Smooth muscle cell (in vitro differentiated cells): ENCODE data around the gene SERTAD1. TPM values are rescaled to one million over a fixed set of nuclear protein-coding genes. Genes with fewer than 3 reads are reported as not detected.
A peak's percentile ranks its signal among the peaks of the same experiment; 100 is the strongest.

Experiments
- DNase-seq: peaks from one replicate; lab custom pipeline; 2025; ENCODE audit not compliant: unreplicated experiment; lab: John Stamatoyannopoulos, UW
- H2AFZ ChIP-seq: fragments of 200-600 bp; sonication (generic); 2 replicates; pipeline ENCODE4 v1.6.0; 2016; ENCODE audit warnings: antibody characterized with exemption, low read depth, mild to moderate bottlenecking
- H3F3A ChIP-seq: fragments of 200-600 bp; sonication (generic); 2 replicates; pipeline ENCODE4 v1.6.0; 2017; ENCODE audit warnings: antibody characterized with exemption, low read depth
- H3K27ac ChIP-seq: fragments of 200-600 bp; sonication (generic); 2 replicates; pipeline ENCODE4 v1.5.1; 2016; ENCODE audit warnings: low read depth, mild to moderate bottlenecking
- H3K27me3 ChIP-seq: fragments of 200-600 bp; sonication (generic); 2 replicates; pipeline ENCODE4 v1.6.1; 2016; ENCODE audit warnings: low read depth, mild to moderate bottlenecking
- H3K36me3 ChIP-seq: fragments of 200-600 bp; sonication (generic); 2 replicates; pipeline ENCODE4 v1.5.1; 2016; ENCODE audit warnings: low read depth
- H3K4me1 ChIP-seq: fragments of 200-600 bp; sonication (generic); 2 replicates; pipeline ENCODE4 v1.5.1; 2016; ENCODE audit warnings: low read depth
- H3K4me2 ChIP-seq: fragments of 200-600 bp; sonication (generic); 2 replicates; pipeline ENCODE4 v1.6.0; 2016; ENCODE audit warnings: mild to moderate bottlenecking
- H3K4me3 ChIP-seq: fragments of 200-600 bp; sonication (generic); 2 replicates; pipeline ENCODE4 v1.5.1; 2016; ENCODE audit warnings: mild to moderate bottlenecking
- H3K79me2 ChIP-seq: fragments of 200-600 bp; sonication (generic); 2 replicates; pipeline ENCODE4 v1.6.0; 2016; ENCODE audit warnings: low read depth, mild to moderate bottlenecking
- H3K9ac ChIP-seq: fragments of 200-600 bp; sonication (generic); 2 replicates; pipeline ENCODE4 v1.6.0; 2016; ENCODE audit warnings: low read depth
- H3K9me3 ChIP-seq: fragments of 200-600 bp; sonication (generic); replicated peaks from 2 replicates; pipeline ENCODE4 v1.5.1; 2016; ENCODE audit warnings: low read depth
- H4K20me1 ChIP-seq: fragments of 200-600 bp; sonication (generic); 2 replicates; pipeline ENCODE4 v1.6.0; 2016; ENCODE audit warnings: low read depth
- WGBS: methylation state at CpG from one replicate; pipeline ENCODE4 v1.1.7; 2016; ENCODE audit warnings: low lambda C conversion rate; 5-methylcytosine and 5-hydroxymethylcytosine counted together
- polyA plus RNA-seq: library from polyadenylated mRNA; unstranded; fragments of >200 nt; fragmentation: Nextera tagmentation; extraction: Ambion mirVana; gene quantifications from 2 replicates; pipeline ENCODE4 v1.2.1, GENCODE V29; 2016
- total RNA-seq: library from RNA; depleted of rRNA; stranded (reverse); fragments of >200 nt; gene quantifications from 2 replicates; pipeline ENCODE4 v1.2.3, GENCODE V29; 2014
- TF ChIP-seq, protein P1 (sequence below): fragments of 200-600 bp; sonication (generic); IDR thresholded peaks from 2 replicates; pipeline ENCODE4 v1.5.1; 2017; ENCODE audit warnings: borderline replicate concordance, mild to moderate bottlenecking, antibody characterized with exemption; ENCODE audit not compliant: insufficient read depth, poor library complexity, severe bottlenecking

SERTAD1 gene
- total and polyA plus RNA-seq, 2 experiments from 2014 or later, result 44.0 to 67.2 TPM

DNA sequence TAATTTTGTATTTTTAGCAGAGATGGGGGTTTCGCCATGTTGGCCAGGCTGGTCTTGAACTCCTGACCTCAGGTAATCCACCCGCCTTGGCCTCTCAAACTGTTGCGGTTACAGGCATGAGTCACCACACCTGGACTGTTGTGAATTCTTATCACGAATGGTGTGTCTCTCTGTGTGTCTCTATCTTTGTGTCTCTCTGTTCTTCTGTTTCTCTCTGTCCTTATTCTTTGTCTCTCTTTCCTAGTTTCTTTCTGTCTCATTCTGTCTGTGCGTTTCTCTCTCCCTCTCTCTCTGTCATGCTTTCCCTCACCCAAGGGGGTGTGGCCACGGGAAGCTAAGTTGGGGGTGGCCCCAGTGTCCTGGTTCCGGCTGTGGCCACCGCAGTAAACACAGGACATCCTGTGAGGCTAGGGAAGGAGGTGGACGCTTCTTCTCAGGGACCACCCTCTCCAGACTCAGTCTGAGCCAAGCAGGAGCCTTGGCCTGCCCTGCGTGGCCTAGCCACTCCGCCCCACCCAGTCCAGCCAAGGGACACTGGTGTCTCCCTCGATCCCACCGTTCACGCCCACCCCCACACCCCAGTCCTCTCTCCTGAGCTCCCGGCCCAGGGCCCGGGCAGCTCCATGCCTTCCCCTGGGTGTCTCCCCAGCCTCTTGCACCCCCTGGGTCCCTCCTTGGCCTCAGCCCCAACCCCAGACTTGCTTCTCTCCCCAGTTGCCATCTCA, 8.7 kb downstream of the SERTAD1 start:
- Histone ChIP-seq H3K9ac (no peak overlapping the region), H3K4me1 (peaks cover 20% of the 10 kb centered on the region), H3K27me3 (no peaks in the 10 kb centered on the region), H4K20me1 (peaks cover 5% of the 10 kb centered on the region), H3K9me3 (no peaks in the 10 kb centered on the region), H3F3A (peaks cover 16% of the 10 kb centered on the region), H3K27ac (peak overlapping the region; percentile 75), H3K36me3 (no peaks in the 10 kb centered on the region), H3K79me2 (peaks cover 7% of the 10 kb centered on the region), H2AFZ (no peak overlapping the region), H3K4me2 (no peak overlapping the region), H3K4me3 (no peak overlapping the region)
- TF ChIP-seq, protein P1, sequence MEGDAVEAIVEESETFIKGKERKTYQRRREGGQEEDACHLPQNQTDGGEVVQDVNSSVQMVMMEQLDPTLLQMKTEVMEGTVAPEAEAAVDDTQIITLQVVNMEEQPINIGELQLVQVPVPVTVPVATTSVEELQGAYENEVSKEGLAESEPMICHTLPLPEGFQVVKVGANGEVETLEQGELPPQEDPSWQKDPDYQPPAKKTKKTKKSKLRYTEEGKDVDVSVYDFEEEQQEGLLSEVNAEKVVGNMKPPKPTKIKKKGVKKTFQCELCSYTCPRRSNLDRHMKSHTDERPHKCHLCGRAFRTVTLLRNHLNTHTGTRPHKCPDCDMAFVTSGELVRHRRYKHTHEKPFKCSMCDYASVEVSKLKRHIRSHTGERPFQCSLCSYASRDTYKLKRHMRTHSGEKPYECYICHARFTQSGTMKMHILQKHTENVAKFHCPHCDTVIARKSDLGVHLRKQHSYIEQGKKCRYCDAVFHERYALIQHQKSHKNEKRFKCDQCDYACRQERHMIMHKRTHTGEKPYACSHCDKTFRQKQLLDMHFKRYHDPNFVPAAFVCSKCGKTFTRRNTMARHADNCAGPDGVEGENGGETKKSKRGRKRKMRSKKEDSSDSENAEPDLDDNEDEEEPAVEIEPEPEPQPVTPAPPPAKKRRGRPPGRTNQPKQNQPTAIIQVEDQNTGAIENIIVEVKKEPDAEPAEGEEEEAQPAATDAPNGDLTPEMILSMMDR, result no peak
- no peak for DNase-seq
- 34% methylated on average over 11 of the region's 16 CpGs for WGBS

DNA sequence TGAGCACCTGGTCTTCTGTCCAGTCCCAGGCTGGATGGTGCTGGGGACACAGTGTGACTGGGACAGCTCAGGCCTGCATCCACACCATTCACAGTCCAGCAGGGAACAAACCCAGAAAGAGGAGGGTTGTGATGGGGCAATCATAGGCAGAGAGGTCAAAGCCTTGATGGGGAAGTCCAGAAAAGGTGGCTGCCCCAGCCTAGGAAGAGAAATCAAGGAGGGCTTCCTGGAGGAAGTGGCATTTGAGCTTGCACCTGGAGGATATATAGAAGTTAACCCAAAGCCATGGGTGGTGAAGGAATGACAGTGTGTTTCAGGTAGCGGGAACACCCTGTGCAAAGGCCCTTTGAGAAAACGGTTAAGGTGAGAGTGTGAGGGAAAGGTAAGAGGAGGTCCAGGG, 10.0 kb downstream of the SERTAD1 start:
- no peaks in the 10 kb centered on the region for H4K20me1 ChIP-seq
- no peak overlapping the region for H2AFZ ChIP-seq
- TF ChIP-seq, protein P1, result no peak
- H3K27me3 ChIP-seq, result no peaks in the 10 kb centered on the region
- DNase-seq, result no peak
- no peaks in the 10 kb centered on the region for H3K79me2 ChIP-seq
- H3K36me3 ChIP-seq, result no peaks in the 10 kb centered on the region
- H3K4me1 ChIP-seq, result peaks cover 11% of the 10 kb centered on the region
- H3F3A ChIP-seq, result peaks cover 16% of the 10 kb centered on the region
- H3K4me2 ChIP-seq, result no peak overlapping the region
- WGBS, result 100% methylated on average over 2 of the region's 2 CpGs
- no peak overlapping the region for H3K4me3 ChIP-seq
- H3K27ac ChIP-seq, result no peak overlapping the region
- no peaks in the 10 kb centered on the region for H3K9me3 ChIP-seq
- no peak overlapping the region for H3K9ac ChIP-seq

DNA sequence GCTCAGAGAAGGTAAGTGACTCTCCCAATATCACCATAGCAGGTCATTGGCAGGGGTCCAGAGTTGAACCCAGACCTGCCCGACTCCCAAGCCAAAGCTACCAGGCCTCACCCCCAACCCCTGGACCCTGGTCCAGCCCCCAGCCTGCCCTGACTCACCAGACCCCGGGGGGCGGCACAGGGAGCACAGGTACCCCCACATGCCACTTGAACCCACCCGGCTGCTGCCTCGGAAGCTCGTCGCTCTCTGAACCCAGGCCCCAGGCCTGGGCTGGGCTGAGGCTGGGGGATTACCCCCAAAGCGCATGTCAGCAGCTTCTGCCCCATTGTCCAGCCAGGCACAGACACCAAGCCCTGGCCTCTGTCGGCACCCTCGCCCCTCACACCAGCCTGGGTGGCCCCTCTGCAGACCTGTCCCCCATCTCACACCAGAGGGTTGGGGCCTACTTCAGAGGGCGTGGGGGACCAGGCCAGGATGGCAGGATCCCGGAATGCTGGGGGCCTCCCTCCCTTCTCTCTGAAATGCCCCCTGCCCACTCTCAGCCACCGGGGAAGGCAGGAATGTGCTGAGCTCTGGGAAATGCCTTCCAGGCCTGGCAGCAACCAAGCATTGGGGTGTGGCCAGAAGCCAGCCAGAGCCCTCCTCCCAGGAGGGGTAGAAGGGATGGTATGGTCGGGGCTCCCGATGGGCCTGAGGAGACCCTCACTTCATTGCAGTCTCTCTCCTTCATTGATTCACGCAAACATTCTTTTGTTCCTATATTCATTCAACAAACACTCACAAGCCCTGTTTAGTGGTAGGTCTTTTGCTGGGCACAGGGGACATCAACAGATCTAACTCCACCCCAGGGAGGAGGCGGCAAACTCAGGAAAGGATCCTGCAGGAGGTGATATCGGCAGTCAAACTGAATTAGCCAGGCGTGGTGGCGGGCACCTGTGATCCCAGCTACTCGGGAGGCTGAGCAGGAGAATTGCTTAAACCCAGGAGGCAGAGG, 11.0 kb downstream of the SERTAD1 start:
- no peak overlapping the region for H3K9ac ChIP-seq
- no peak overlapping the region for H2AFZ ChIP-seq
- TF ChIP-seq, protein P1, result no peak
- H3K36me3 ChIP-seq, result no peaks in the 10 kb centered on the region
- no peaks in the 10 kb centered on the region for H3K9me3 ChIP-seq
- peaks cover 11% of the 10 kb centered on the region for H3K4me1 ChIP-seq
- DNase-seq, result no peak
- 84% methylated on average over 21 of the region's 21 CpGs for WGBS
- H3K4me3 ChIP-seq, result no peak overlapping the region
- no peaks in the 10 kb centered on the region for H4K20me1 ChIP-seq
- H3F3A ChIP-seq, result peaks cover 16% of the 10 kb centered on the region
- no peak overlapping the region for H3K27ac ChIP-seq
- no peaks in the 10 kb centered on the region for H3K79me2 ChIP-seq
- no peaks in the 10 kb centered on the region for H3K27me3 ChIP-seq
- no peak overlapping the region for H3K4me2 ChIP-seq
